Measurements from ENCODE around the gene SWI5. TPM values are rescaled to one million over a fixed set of nuclear protein-coding genes. Genes with fewer than 3 reads are reported as not detected.

The SWI5 gene
- total RNA-seq, 2 experiments from 2014 or later: 16.8 to 22.7 TPM

DNA sequence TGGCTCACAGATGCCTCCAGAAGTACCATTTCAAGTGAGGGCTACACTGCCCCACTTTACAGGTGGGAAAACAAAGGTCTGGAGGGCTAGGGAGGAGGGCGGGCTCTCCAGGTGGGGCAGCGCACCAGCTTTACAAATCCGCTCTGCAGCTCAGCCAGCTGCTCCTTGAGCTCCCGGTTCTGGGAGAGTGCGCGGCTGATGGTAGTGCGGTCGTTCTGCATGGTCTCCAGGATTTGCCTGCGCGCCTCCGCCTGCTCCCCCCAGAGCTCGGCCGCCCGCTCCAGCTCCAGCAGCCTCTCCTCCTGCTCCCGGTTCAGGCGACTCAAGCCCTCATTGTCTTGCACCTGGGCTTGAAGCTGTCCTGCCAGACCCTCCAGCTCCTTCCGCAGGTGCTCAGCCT is 15.7 kb upstream of the SWI5 start:
- intact Hi-C loops (cut with micrococcal nuclease; ENCODE audit: unreplicated experiment): no loop called here
- POLR2A ChIA-PET: interaction anchor here (0.5 to 1.0 kb wide), 4 partner anchors 10 to 529 kb away, joined by 3 to 4 read pairs (median 4); no protein-coding TSS in a partner anchor

GRCh38 chr9:128262687-128263086 is 13.4 kb upstream of the SWI5 start:
- H3K36me3 ChIP-seq (ENCODE audit: insufficient read depth, low read length): peaks cover 9% of the 10 kb centered on the region; the same call in 1 of the 2 replicates
- CTCF ChIA-PET (ENCODE audit: unreplicated experiment): interaction anchor here (0.6 kb wide), 1 partner anchor 109 kb away, joined by 3 read pairs; no protein-coding TSS in a partner anchor

More for the DNA sequence above, 15.7 kb upstream of the SWI5 start:
- Histone ChIP-seq H4K20me1 (ENCODE audit: insufficient read depth, low read length) (no peaks in the 10 kb centered on the region), H3K79me2 (ENCODE audit: insufficient read depth, low read depth, low read length) (no peaks in the 10 kb centered on the region), H3K4me1 (ENCODE audit: insufficient read depth, low read length, poor library complexity, severe bottlenecking) (no peaks in the 10 kb centered on the region), H3K9me3 (ENCODE audit: low read length) (no peaks in the 10 kb centered on the region), H3K36me3 (ENCODE audit: insufficient read depth, low read length) (peaks cover 9% of the 10 kb centered on the region; the same call in 1 of the 2 replicates), H3K9me2 (ENCODE audit: insufficient read depth, low read length) (no peaks in the 10 kb centered on the region), H2AFZ (ENCODE audit: low read length) (no peak overlapping the region), H3K4me3 (ENCODE audit: low read depth, low read length, poor library complexity, severe bottlenecking) (no peak overlapping the region), H3K4me2 (ENCODE audit: low read length) (no peak overlapping the region), H3K27ac (ENCODE audit: low read depth, low read length, poor library complexity, severe bottlenecking) (no peak overlapping the region)
- CTCF ChIA-PET (ENCODE audit: unreplicated experiment): no interaction called here
- no peak for TF ChIP-seq EZH2phosphoT487 (IDR thresholded peaks at IDR 0.05; ENCODE audit: borderline replicate concordance, low read depth, low read length)
- TF ChIP-seq, protein P1, sequence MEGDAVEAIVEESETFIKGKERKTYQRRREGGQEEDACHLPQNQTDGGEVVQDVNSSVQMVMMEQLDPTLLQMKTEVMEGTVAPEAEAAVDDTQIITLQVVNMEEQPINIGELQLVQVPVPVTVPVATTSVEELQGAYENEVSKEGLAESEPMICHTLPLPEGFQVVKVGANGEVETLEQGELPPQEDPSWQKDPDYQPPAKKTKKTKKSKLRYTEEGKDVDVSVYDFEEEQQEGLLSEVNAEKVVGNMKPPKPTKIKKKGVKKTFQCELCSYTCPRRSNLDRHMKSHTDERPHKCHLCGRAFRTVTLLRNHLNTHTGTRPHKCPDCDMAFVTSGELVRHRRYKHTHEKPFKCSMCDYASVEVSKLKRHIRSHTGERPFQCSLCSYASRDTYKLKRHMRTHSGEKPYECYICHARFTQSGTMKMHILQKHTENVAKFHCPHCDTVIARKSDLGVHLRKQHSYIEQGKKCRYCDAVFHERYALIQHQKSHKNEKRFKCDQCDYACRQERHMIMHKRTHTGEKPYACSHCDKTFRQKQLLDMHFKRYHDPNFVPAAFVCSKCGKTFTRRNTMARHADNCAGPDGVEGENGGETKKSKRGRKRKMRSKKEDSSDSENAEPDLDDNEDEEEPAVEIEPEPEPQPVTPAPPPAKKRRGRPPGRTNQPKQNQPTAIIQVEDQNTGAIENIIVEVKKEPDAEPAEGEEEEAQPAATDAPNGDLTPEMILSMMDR (conservative IDR thresholded peaks at IDR 0.05; ENCODE audit: low read length): no peak
- BruUV-seq (replicated peaks): no TSS peak
- no peak for DNase-seq (ENCODE audit: low spot score)

DNA sequence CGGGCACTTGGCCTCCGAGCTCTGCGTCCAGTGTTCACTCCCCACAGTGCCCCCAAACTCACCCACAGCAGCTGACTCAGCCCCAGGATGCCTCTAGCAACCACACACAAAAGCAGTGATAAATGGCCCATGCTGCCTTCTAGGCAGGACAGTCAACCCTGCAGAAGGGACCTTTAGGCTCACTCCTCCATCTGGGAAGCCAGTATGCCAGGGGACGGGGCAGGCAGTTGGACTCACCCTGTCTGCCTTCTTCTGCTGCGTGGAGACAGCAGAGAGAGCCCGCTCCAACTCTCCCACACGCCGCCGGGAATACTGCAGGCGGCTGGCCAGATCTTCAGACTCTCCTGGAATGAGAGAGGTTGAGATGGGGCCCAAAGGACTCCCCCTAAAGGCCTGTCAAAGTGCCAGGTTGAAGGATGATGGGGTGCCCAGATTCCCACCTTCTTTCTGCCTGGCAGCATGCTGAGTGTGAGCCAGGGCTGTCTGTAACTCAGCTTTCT is 10.7 kb upstream of the SWI5 start:
- TF ChIP-seq, protein P1 (conservative IDR thresholded peaks at IDR 0.05; ENCODE audit: low read length): no peak
- no peak for TF ChIP-seq EZH2phosphoT487 (IDR thresholded peaks at IDR 0.05; ENCODE audit: borderline replicate concordance, low read depth, low read length)
- Histone ChIP-seq H3K9me2 (ENCODE audit: insufficient read depth, low read length) (no peaks in the 10 kb centered on the region), H3K79me2 (ENCODE audit: insufficient read depth, low read depth, low read length) (no peaks in the 10 kb centered on the region), H3K27ac (ENCODE audit: low read depth, low read length, poor library complexity, severe bottlenecking) (no peak overlapping the region), H3K36me3 (ENCODE audit: insufficient read depth, low read length) (no peaks in the 10 kb centered on the region), H3K4me2 (ENCODE audit: low read length) (no peak overlapping the region), H4K20me1 (ENCODE audit: insufficient read depth, low read length) (no peaks in the 10 kb centered on the region), H3K4me3 (ENCODE audit: low read depth, low read length, poor library complexity, severe bottlenecking) (no peak overlapping the region), H3K4me1 (ENCODE audit: insufficient read depth, low read length, poor library complexity, severe bottlenecking) (no peaks in the 10 kb centered on the region), H3K9me3 (ENCODE audit: low read length) (no peaks in the 10 kb centered on the region), H2AFZ (ENCODE audit: low read length) (no peak overlapping the region)
- no peak for DNase-seq (ENCODE audit: low spot score)
- BruUV-seq (replicated peaks): no TSS peak
- CTCF ChIA-PET (ENCODE audit: unreplicated experiment): no interaction called here
- POLR2A ChIA-PET: no interaction called here
- intact Hi-C loops (cut with micrococcal nuclease; ENCODE audit: unreplicated experiment): no loop called here

More at GRCh38 chr9:128262687-128263086, 13.4 kb upstream of the SWI5 start:
- Histone ChIP-seq H3K4me2 (ENCODE audit: low read length) (no peak overlapping the region), H3K27ac (ENCODE audit: low read depth, low read length, poor library complexity, severe bottlenecking) (no peak overlapping the region), H2AFZ (ENCODE audit: low read length) (no peak overlapping the region), H3K9me3 (ENCODE audit: low read length) (no peaks in the 10 kb centered on the region), H3K4me1 (ENCODE audit: insufficient read depth, low read length, poor library complexity, severe bottlenecking) (no peaks in the 10 kb centered on the region), H4K20me1 (ENCODE audit: insufficient read depth, low read length) (no peaks in the 10 kb centered on the region), H3K4me3 (ENCODE audit: low read depth, low read length, poor library complexity, severe bottlenecking) (no peak overlapping the region), H3K9me2 (ENCODE audit: insufficient read depth, low read length) (no peaks in the 10 kb centered on the region), H3K79me2 (ENCODE audit: insufficient read depth, low read depth, low read length) (no peaks in the 10 kb centered on the region)
- no TSS peak for BruUV-seq (replicated peaks)
- no peak for DNase-seq (ENCODE audit: low spot score)
- POLR2A ChIA-PET: interaction anchor here (0.6 to 0.7 kb wide), 2 partner anchors 85 to 984 kb away, joined by 3 to 8 read pairs; no protein-coding TSS in a partner anchor
- intact Hi-C loops (cut with micrococcal nuclease; ENCODE audit: unreplicated experiment): no loop called here
- no peak for TF ChIP-seq EZH2phosphoT487 (IDR thresholded peaks at IDR 0.05; ENCODE audit: borderline replicate concordance, low read depth, low read length)
